ENCODE data around the gene SCIN. TPM values are rescaled to one million over a fixed set of nuclear protein-coding genes. Genes with fewer than 3 reads are reported as not detected.

The SCIN gene
- total RNA-seq, 1 experiment from 2014 or later, result not detected

Small RNA genes lying within 50 kb of the gene (small RNA-seq; reads per million reads assigned to genes)
- gene RF00264, result 0 reads per million in 2 experiments

Other genes with a start within 250 kb of the SCIN start
- 3.1 and 4.0 TPM in 2 replicates for gene VWDE, start 166.9 kb upstream of the SCIN start, total RNA-seq (2014; rRNA removed; shearing (Covaris generic))
- 44.0 and 51.8 TPM in 2 replicates for gene ARL4A, start 116.9 kb downstream of the SCIN start, total RNA-seq (2014; rRNA removed; shearing (Covaris generic))